Measurements from ENCODE around the gene RANGAP1.
A peak's percentile ranks its signal among the peaks of the same experiment; 100 is the strongest.
"Not testable (repeated sequence)": the region's sequence is repeated elsewhere in the genome, so short reads cannot be mapped to it uniquely, and the experiment has no call there.

RANGAP1 gene

GRCh38 chr22:41300661-41301060 lies 14.7 kb upstream of the RANGAP1 start:
- no peak for DNase-seq (ENCODE audit: low spot score)

- no peak for DNase-seq (ENCODE audit: low spot score)
Measured at GRCh38 chr22:41296826-41297667, 11.1 kb upstream of the RANGAP1 start.

DNA sequence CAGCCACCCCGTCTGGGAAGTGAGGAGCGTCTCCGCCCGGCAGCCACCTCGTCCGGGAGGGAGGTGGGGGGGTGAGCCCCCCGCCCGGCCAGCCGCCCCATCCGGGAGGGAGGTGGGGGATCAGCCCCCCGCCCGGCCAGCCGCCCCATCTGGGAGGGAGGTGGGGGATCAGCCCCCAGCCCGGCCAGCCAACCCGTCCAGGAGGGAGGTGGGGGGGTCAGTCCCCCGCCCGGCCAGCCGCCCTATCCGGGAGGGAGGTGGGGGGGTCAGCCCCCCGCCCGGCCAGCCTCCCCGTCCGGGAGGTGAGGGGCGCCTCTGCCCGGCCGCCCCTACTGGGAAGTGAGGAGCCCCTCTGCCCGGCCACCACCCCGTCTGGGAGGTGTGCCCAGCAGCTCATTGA lies 8.8 kb upstream of the RANGAP1 start:
- DNase-seq (ENCODE audit: low spot score), result not testable (repeated sequence)

DNA sequence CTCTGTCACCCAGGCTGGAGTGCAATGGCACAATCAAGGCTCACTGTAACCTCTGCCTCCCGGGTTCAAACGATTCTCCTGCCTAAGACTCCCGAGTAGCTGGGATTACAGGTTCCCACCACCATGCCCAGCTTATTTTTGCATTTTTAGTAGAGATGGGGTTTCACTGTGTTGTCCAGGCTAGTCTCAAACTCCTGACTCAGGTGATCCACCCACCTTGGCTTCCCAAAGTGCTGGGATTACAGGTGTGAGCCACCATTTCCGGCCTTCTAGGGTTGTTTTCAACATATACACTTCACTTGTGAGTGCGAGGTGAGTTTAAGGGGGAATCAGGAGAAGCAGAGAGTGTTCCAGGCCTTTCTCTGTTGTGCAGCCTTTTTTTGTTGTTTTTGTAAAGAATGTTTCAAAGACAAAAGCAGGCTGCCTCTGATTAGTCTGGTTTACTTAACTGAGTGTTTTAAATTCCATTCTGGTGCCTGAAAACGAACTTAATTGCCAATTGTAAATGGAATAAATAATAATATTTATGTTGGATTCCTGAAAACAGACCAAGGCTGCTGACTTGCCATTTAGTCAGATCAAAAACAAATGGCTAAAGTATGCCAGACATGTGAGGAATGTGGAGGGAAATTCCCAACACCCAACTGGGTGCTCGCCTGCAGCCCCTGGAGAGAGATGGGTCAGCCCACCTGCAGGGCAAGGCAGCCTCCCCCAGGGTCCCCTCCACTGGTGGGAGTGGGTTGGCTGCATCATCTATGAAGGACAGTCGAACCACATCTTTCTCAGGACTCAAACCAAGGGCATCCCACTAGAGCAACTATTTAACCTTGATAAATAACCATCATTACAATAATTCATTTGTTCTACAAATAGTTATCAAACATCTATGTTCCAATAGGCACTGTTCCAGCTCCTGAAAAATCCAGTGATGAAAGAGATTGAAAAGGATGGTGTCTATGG lies 4.6 kb upstream of the RANGAP1 start:
- DNase-seq (ENCODE audit: low spot score), result peak; percentile 74

- no peak for DNase-seq (ENCODE audit: low spot score)
Measured at GRCh38 chr22:41289671-41290070, 3.7 kb upstream of the RANGAP1 start.

- peak; percentile 52 for DNase-seq (ENCODE audit: low spot score)
Measured at GRCh38 chr22:41288245-41288946, 2.4 kb upstream of the RANGAP1 start.

GRCh38 chr22:41286639-41287091 lies 678 bp upstream of the RANGAP1 start:
- no peak for DNase-seq (ENCODE audit: low spot score)

DNA sequence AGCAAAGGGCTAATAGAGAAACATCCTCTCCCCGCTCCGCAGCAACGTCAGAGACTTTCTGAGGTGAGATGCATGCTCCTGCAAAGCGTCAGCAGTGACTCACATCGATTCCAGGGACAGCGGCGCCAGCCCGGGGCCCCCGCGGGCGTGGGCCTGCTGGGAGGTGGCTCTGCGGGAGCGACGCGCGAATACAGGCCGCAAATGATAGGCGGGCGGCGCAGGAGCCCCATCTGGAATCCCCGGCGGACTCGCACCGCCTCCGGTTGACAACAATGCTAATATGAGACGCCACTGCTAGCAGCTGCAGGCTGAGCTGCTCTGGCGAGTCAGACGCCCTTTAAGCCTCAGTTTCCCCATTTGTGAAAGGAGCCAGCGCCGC lies 557 bp downstream of the RANGAP1 start:
- DNase-seq (ENCODE audit: low spot score), result peak; percentile 92

DNA sequence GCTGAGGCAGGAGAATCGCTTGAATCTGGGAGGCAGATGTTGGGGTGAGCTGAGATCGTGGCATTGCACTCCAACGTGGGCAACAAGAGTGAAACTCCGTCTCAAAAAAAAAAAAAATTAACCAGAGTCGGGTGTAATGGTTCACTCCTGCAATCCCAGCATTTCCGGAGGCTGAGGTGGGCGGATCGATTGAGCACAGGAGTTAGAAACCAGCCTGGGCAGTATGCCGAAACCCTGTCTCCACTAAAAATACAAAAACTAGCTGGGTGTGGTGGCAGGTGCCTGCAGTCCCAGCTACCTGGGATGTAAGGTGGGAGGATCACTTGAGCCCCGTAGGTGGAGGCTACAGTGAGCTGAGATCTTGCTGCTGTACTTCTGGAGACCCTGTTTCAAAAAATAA lies 1.5 kb downstream of the RANGAP1 start:
- DNase-seq (ENCODE audit: low spot score), result no peak

GRCh38 chr22:41280854-41281253 lies 5.1 kb downstream of the RANGAP1 start:
- no peak for DNase-seq (ENCODE audit: low spot score)

DNA sequence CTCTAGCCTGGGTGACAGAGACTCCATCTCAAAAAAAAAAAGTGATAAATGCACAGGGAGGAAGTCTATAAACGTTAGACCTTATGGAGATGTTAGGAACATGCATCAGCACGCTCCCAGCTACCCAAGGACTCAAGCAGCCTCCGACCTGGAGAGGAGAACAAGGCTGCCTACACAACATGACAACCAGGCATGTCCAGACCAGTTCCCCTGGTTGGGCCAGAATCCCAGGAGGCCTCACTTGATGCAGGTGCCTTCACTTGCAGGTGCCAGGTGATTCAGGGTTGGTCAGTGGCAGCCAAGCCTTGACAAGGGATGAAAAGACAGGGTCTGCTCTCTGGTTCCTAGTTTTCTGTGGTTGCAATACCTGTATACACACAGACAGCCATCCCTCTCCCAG lies 5.9 kb downstream of the RANGAP1 start:
- no peak for DNase-seq (ENCODE audit: low spot score)

DNA sequence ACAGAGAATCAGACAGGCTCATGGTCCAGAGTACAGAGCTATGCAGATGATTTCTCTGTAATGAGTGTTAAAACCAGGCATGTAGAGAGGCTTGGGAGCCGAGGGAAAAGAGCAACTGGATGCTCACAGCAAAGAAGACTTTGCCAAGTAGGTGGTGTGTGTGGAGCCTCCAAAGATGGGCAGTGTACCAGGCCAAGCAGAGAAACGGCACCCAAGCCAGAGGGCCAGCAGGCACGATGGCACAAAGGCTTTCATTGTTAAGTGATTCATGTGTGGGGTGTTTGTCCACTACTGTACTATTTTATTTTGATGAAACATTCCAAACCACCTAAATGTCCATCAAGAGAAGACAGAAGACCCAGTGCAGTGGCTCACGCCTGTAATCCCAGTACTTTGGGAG lies 11.1 kb downstream of the RANGAP1 start:
- no peak for DNase-seq (ENCODE audit: low spot score)

DNA sequence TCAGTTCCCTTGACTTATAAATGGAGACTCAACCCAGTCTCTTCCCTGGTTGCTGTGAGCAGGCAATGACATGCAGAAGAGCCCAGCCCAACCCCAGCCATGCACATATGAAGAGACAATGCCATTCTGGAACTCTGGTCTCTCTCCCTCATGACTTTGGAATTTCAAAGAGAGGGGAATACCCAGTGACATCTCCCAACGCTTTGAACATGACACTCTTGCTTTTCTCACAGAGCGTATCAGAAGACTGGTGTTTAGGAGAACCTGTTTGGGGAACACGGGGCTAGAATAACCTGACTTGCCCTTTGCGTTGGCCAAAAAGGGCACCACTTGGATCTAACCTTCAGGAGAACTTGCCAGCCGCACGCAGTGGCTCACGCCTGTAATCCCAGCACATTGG lies 12.9 kb downstream of the RANGAP1 start:
- DNase-seq (ENCODE audit: low spot score), result no peak

DNA sequence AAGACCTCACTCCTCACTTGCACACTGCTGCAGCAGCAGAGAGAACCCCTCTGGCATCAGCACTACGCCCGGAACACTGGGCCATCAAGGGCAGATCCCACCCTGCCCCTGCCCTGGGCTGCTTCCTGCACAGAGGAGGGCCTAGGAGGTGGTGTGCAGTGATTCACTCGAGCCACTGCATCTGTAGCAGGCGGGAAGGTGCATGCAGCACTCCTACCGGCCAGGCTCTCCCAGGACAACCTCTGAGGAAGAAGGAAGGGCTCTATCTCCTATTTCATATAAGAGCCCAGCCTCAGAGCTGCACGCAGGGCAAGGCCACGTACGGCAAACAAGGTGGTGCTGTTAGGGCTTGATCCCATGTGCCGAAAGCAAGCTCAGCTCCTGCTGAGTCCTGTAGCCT lies 14.2 kb downstream of the RANGAP1 start:
- DNase-seq (ENCODE audit: low spot score), result no peak

GRCh38 chr22:41267958-41268357 lies 18.0 kb downstream of the RANGAP1 start:
- no peak for DNase-seq (ENCODE audit: low spot score)

GRCh38 chr22:41264408-41264941 lies 21.5 kb downstream of the RANGAP1 start:
- peak; percentile 25 for DNase-seq (ENCODE audit: low spot score)

- no peak for DNase-seq (ENCODE audit: low spot score)
Measured at GRCh38 chr22:41263704-41264103, 22.3 kb downstream of the RANGAP1 start.

DNA sequence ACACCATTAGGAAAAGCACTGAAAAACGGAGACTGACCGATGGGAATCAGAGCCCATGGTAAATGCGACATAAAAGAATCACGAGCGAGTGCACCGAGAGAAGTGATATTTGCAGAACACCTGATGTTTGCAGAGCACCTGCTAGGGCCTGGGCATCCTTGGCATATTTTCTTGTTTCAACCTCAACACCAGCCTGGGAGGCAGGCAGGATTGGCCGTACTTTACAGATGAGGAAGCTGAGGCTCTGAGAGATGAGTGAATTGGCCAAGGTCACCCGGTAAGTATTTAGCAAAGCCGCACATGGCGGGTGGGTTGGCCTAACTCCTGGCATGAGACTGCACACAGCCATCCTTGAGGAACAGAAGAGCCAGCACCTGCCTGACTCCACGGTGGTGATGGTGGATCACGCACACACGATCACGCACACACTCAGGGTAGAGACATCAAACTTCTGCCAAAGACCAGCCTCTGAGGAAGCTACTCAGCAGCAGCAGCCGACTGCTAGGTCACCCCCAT lies 23.7 kb downstream of the RANGAP1 start:
- no peak for DNase-seq (ENCODE audit: low spot score)

- DNase-seq (ENCODE audit: low spot score), result no peak
Measured at GRCh38 chr22:41261541-41262249, 24.3 kb downstream of the RANGAP1 start.

- DNase-seq (ENCODE audit: low spot score), result no peak
Measured at GRCh38 chr22:41260871-41261270, 25.1 kb downstream of the RANGAP1 start.

GRCh38 chr22:41259756-41260155 lies 26.2 kb downstream of the RANGAP1 start:
- DNase-seq (ENCODE audit: low spot score), result not testable (repeated sequence)
